DMS79 (cell line): ENCODE measurements around the gene SPATA3.

Experiments used
- DNase-seq: peaks from one replicate; lab custom pipeline; 2025; lab: John Stamatoyannopoulos, UW

SPATA3 gene

GRCh38 chr2:231029563-231029962, 33.6 kb downstream of the SPATA3 start:
- DNase-seq = no peak

GRCh38 chr2:231030725-231031124, 34.8 kb downstream of the SPATA3 start:
- DNase-seq = no peak

- no peak for DNase-seq
These were observed 36.7 kb downstream of the SPATA3 start for GRCh38 chr2:231032575-231033140.

GRCh38 chr2:231033147-231034132, 37.5 kb downstream of the SPATA3 start:
- DNase-seq = no peak

- no peak for DNase-seq
These were observed 38.5 kb downstream of the SPATA3 start for GRCh38 chr2:231034291-231034882.

- no peak for DNase-seq
These were observed 40.2 kb downstream of the SPATA3 start for GRCh38 chr2:231036131-231036530.

- no peak for DNase-seq
These were observed 40.7 kb downstream of the SPATA3 start for GRCh38 chr2:231036578-231037106.

GRCh38 chr2:231037202-231037730, 41.3 kb downstream of the SPATA3 start, which contains the start of gene C2orf72:
Gene C2orf72, plus strand, starts transcription at chr2:231037523. Its CDS starts 43 bp downstream, at chr2:231037566.
- DNase-seq = no peak

- no peak for DNase-seq
These were observed 42.0 kb downstream of the SPATA3 start for GRCh38 chr2:231037731-231038482.

- DNase-seq = no peak
These were observed 42.8 kb downstream of the SPATA3 start for GRCh38 chr2:231038483-231039293.

- DNase-seq = no peak
These were observed 43.4 kb downstream of the SPATA3 start for GRCh38 chr2:231039294-231039664.

- no peak for DNase-seq
These were observed 44.0 kb downstream of the SPATA3 start for GRCh38 chr2:231039821-231040364.

- no peak for DNase-seq
These were observed 45.3 kb downstream of the SPATA3 start for GRCh38 chr2:231041061-231041689.

GRCh38 chr2:231043796-231044195, 47.9 kb downstream of the SPATA3 start:
- DNase-seq = no peak

GRCh38 chr2:231046916-231047273, 51.0 kb downstream of the SPATA3 start:
- DNase-seq = no peak

GRCh38 chr2:231047274-231047922, 51.5 kb downstream of the SPATA3 start:
- no peak for DNase-seq

GRCh38 chr2:231047923-231048915, 52.3 kb downstream of the SPATA3 start:
- no peak for DNase-seq
